Astrocyte (in vitro differentiated cells and primary cell): ENCODE measurements around the gene CCSER2. TPM values are rescaled to one million over a fixed set of nuclear protein-coding genes. Genes with fewer than 3 reads are reported as not detected.

Experiments used
- DNase-seq: peaks from one replicate; pipeline ENCODE4 v3.0.0-alpha.2; 2010; ENCODE audit warnings: low read depth
- FAIRE-seq: peaks from 2 replicates; lab custom pipeline; 2011; peaks lifted over from hg19 to GRCh38; lab: Jason Lieb, UNC
- H2AFZ ChIP-seq: 2 replicates; pipeline ENCODE4 v1.6.0; 2012; ENCODE audit warnings: low read depth, low read length, inconsistent platforms
- H3K27ac ChIP-seq: 2 replicates; pipeline ENCODE4 v1.5.1; 2011; ENCODE audit warnings: low read depth, low read length, inconsistent platforms
- H3K27me3 ChIP-seq: 2 replicates; pipeline ENCODE4 v1.6.0; 2011; ENCODE audit warnings: low read length, inconsistent platforms; ENCODE audit not compliant: insufficient read depth
- H3K36me3 ChIP-seq: 2 replicates; pipeline ENCODE4 v1.5.1; 2011; ENCODE audit warnings: low read length, inconsistent platforms; ENCODE audit not compliant: insufficient read depth
- H3K4me1 ChIP-seq: 2 replicates; pipeline ENCODE4 v1.5.1; 2011; ENCODE audit warnings: low read length, inconsistent platforms; ENCODE audit not compliant: insufficient read depth
- H3K4me2 ChIP-seq: 2 replicates; pipeline ENCODE4 v1.6.0; 2012; ENCODE audit warnings: low read length, inconsistent platforms
- H3K4me3 ChIP-seq: 2 replicates; pipeline ENCODE4 v1.5.1; 2011; ENCODE audit warnings: low read depth, mild to moderate bottlenecking, low read length, inconsistent platforms; ENCODE audit not compliant: insufficient read depth
- H3K79me2 ChIP-seq: 2 replicates; pipeline ENCODE4 v1.6.0; 2012; ENCODE audit warnings: mild to moderate bottlenecking, low read length, inconsistent platforms; ENCODE audit not compliant: insufficient read depth
- H3K9ac ChIP-seq: 2 replicates; pipeline ENCODE4 v1.6.0; 2012; ENCODE audit warnings: mild to moderate bottlenecking, low read length, inconsistent platforms
- H3K9me3 ChIP-seq: 2 replicates; pipeline ENCODE4 v1.5.1; 2012; ENCODE audit warnings: low read depth, mild to moderate bottlenecking, low read length, inconsistent platforms; ENCODE audit not compliant: insufficient read depth
- H4K20me1 ChIP-seq: 2 replicates; pipeline ENCODE4 v1.6.0; 2012; ENCODE audit warnings: low read length, inconsistent platforms; ENCODE audit not compliant: insufficient read depth
- H3K27ac Mint-ChIP-seq: one replicate; pipeline ENCODE4 v1.8.0; 2021; ENCODE audit warnings: mild to moderate bottlenecking, mixed read lengths; ENCODE audit not compliant: unreplicated experiment
- H3K27me3 Mint-ChIP-seq: one replicate; pipeline ENCODE4 v1.8.0; 2021; ENCODE audit warnings: low read depth, mixed read lengths; ENCODE audit not compliant: unreplicated experiment
- H3K36me3 Mint-ChIP-seq: one replicate; pipeline ENCODE4 v1.8.0; 2021; ENCODE audit warnings: low read depth, mixed read lengths; ENCODE audit not compliant: unreplicated experiment
- H3K4me1 Mint-ChIP-seq: one replicate; pipeline ENCODE4 v1.8.0; 2021; ENCODE audit warnings: low read depth, mixed read lengths; ENCODE audit not compliant: unreplicated experiment
- H3K4me3 Mint-ChIP-seq: one replicate; pipeline ENCODE4 v1.8.0; 2021; ENCODE audit warnings: mild to moderate bottlenecking, moderate library complexity, mixed read lengths; ENCODE audit not compliant: unreplicated experiment
- H3K9me3 Mint-ChIP-seq: one replicate; pipeline ENCODE4 v1.8.0; 2021; ENCODE audit warnings: mild to moderate bottlenecking, mixed read lengths; ENCODE audit not compliant: unreplicated experiment
- EZH2 ChIP-seq: IDR thresholded peaks from 2 replicates; pipeline ENCODE4 v1.6.1; 2012; ENCODE audit warnings: mild to moderate bottlenecking, low read length, inconsistent platforms; ENCODE audit not compliant: insufficient read depth
- total RNA-seq: library from RNA; stranded (reverse); gene quantifications from 2 replicates; pipeline ENCODE4 v1.2.1, GENCODE V29; 2021
- TF ChIP-seq, protein P1 (sequence below): IDR thresholded peaks from 2 replicates; pipeline ENCODE4 v1.5.1; 2011; ENCODE audit warnings: low read depth, mild to moderate bottlenecking, inconsistent platforms, low read length, moderate library complexity; ENCODE audit not compliant: insufficient read depth

Gene CCSER2
- total RNA-seq, 1 donor from 2014 or later, result 100 TPM

DNA sequence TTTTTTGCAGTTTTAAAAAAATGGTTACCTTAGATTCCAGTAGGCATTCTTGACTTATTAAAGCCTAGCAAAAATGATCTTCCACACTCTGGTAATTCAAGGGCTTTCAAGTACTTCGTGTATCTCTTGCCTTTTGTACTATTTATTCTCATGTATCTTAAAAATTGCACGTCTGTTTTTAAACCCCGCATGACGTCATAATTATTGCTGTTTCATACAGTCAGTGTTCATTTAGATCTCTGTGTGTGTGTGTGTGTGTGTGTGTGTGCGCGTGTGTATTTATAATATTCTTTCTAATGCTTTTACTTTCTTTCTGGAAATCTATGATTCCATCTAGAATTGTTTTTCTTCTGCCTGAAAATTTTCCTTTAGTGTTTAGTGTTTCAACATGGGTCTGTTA lies 234.2 kb downstream of the CCSER2 start:
- no peak overlapping the region for H2AFZ ChIP-seq
- TF ChIP-seq, protein P1, sequence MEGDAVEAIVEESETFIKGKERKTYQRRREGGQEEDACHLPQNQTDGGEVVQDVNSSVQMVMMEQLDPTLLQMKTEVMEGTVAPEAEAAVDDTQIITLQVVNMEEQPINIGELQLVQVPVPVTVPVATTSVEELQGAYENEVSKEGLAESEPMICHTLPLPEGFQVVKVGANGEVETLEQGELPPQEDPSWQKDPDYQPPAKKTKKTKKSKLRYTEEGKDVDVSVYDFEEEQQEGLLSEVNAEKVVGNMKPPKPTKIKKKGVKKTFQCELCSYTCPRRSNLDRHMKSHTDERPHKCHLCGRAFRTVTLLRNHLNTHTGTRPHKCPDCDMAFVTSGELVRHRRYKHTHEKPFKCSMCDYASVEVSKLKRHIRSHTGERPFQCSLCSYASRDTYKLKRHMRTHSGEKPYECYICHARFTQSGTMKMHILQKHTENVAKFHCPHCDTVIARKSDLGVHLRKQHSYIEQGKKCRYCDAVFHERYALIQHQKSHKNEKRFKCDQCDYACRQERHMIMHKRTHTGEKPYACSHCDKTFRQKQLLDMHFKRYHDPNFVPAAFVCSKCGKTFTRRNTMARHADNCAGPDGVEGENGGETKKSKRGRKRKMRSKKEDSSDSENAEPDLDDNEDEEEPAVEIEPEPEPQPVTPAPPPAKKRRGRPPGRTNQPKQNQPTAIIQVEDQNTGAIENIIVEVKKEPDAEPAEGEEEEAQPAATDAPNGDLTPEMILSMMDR, result no peak
- TF ChIP-seq EZH2, result no peak
- Mint-ChIP-seq H3K4me3 (no peak overlapping the region), H3K9me3 (no peaks in the 10 kb centered on the region), H3K27ac (no peak overlapping the region), H3K27me3 (peaks cover 2% of the 10 kb centered on the region), H3K4me1 (no peaks in the 10 kb centered on the region), H3K36me3 (no peaks in the 10 kb centered on the region)
- H3K79me2 ChIP-seq, result no peaks in the 10 kb centered on the region
- FAIRE-seq (no peak), DNase-seq (no peak)
- H3K36me3 ChIP-seq, result no peaks in the 10 kb centered on the region
- H3K9ac ChIP-seq, result no peak overlapping the region
- no peak overlapping the region for H3K27ac ChIP-seq
- H4K20me1 ChIP-seq, result no peaks in the 10 kb centered on the region
- no peaks in the 10 kb centered on the region for H3K4me1 ChIP-seq
- H3K4me2 ChIP-seq, result no peak overlapping the region
- H3K27me3 ChIP-seq, result no peaks in the 10 kb centered on the region
- no peaks in the 10 kb centered on the region for H3K9me3 ChIP-seq
- H3K4me3 ChIP-seq, result no peak overlapping the region

DNA sequence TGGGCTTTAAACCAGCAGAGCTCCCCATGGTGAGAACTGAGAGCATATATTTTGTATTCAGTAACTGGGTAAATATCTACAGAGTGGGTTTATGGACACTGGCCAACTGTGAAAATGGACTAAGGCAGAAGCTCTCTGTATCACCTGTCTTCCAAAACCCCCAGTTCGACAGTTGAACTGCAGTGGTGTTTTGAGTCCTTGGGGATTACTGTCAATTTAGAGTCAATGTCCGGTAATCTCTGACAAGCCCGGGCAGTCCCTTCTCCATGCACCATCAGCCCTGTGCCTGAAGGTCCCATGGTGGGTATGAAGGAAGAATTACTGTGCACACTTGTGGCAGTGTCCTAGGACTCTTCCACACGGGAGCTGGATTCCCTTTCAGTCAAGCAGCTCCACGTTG lies 235.0 kb downstream of the CCSER2 start:
- TF ChIP-seq EZH2, result no peak
- TF ChIP-seq, protein P1, result no peak
- no peak overlapping the region for H3K9ac ChIP-seq
- Mint-ChIP-seq H3K36me3 (no peaks in the 10 kb centered on the region), H3K9me3 (no peaks in the 10 kb centered on the region), H3K4me3 (no peak overlapping the region), H3K4me1 (no peaks in the 10 kb centered on the region), H3K27ac (no peak overlapping the region), H3K27me3 (peaks cover 2% of the 10 kb centered on the region)
- H3K4me1 ChIP-seq, result no peaks in the 10 kb centered on the region
- no peaks in the 10 kb centered on the region for H3K9me3 ChIP-seq
- no peak overlapping the region for H3K4me2 ChIP-seq
- no peaks in the 10 kb centered on the region for H3K36me3 ChIP-seq
- no peaks in the 10 kb centered on the region for H3K79me2 ChIP-seq
- no peaks in the 10 kb centered on the region for H4K20me1 ChIP-seq
- no peaks in the 10 kb centered on the region for H3K27me3 ChIP-seq
- H3K4me3 ChIP-seq, result no peak overlapping the region
- FAIRE-seq (no peak), DNase-seq (no peak)
- H3K27ac ChIP-seq, result no peak overlapping the region
- H2AFZ ChIP-seq, result no peak overlapping the region

DNA sequence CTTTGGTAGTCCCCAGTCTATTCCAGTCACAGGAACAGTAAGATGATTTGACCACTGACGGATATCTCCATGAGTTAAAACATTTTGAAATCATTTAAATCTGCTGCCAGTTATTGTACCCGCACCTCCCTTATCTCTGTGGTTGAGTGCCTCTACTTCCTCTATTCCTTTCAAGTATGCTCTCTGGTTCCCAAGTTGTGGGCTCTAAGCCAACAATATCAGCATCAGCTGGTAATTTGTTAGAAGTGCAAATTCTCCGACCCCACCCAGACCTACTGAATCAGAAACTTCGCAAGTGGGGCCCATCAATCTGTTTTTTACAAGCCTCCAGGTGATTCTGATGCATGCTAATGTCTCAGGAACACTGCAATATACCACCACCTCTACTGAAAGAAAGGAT lies 235.5 kb downstream of the CCSER2 start:
- Mint-ChIP-seq H3K27ac (no peak overlapping the region), H3K4me1 (no peaks in the 10 kb centered on the region), H3K9me3 (no peaks in the 10 kb centered on the region), H3K4me3 (no peak overlapping the region), H3K36me3 (no peaks in the 10 kb centered on the region), H3K27me3 (peaks cover 2% of the 10 kb centered on the region)
- Histone ChIP-seq H3K27ac (no peak overlapping the region), H3K4me1 (no peaks in the 10 kb centered on the region), H4K20me1 (no peaks in the 10 kb centered on the region), H3K79me2 (no peaks in the 10 kb centered on the region), H2AFZ (no peak overlapping the region), H3K4me2 (no peak overlapping the region), H3K36me3 (no peaks in the 10 kb centered on the region), H3K9ac (no peak overlapping the region), H3K27me3 (no peaks in the 10 kb centered on the region), H3K4me3 (no peak overlapping the region), H3K9me3 (no peaks in the 10 kb centered on the region)
- TF ChIP-seq, protein P1, result no peak
- no peak for TF ChIP-seq EZH2
- no peak for FAIRE-seq
- no peak for DNase-seq
